Testis (tissue), 3 donors: ENCODE results near the gene EFCAB13. TPM values are rescaled to one million over a fixed set of nuclear protein-coding genes. Genes with fewer than 3 reads are reported as not detected.

ENCODE experiments used
- DNase-seq: peaks from one replicate; pipeline ENCODE4 v3.0.0-alpha.2; 2019
- H3K27ac ChIP-seq, 2 donors: fragments of 200-600 bp; sonication (generic); one replicate each; pipeline ENCODE4 v1.5.1; 2019
- H3K27me3 ChIP-seq: fragments of 200-600 bp; sonication (generic); one replicate; pipeline ENCODE4 v1.5.1; 2019
- H3K36me3 ChIP-seq: fragments of 200-600 bp; sonication (generic); one replicate; pipeline ENCODE4 v1.5.1; 2017; ENCODE audit warnings: low read depth; ENCODE audit errors: missing control alignments
- H3K4me1 ChIP-seq: fragments of 200-600 bp; sonication (generic); one replicate; pipeline ENCODE4 v1.5.1; 2019
- H3K4me3 ChIP-seq, 2 donors: fragments of 200-600 bp; sonication (generic); one replicate each; pipeline ENCODE4 v1.5.1; 2017 to 2019
- H3K9me3 ChIP-seq: fragments of 200-600 bp; sonication (generic); one replicate; pipeline ENCODE4 v1.5.1; 2017
- CTCF ChIP-seq, 3 experiments: fragments of 450-650 bp in 2 of 3; fragments of 200-600 bp in 1 of 3; sonication (generic) in 1 of 3; IDR thresholded peaks; one replicate each; pipeline ENCODE4 v1.5.1; 2016 to 2019; ENCODE audit warnings: antibody characterized with exemption in 3 of 3, mild to moderate bottlenecking in 2 of 3, moderate library complexity in 1 of 3
- POLR2A ChIP-seq: fragments of 450-650 bp; IDR thresholded peaks from one replicate; pipeline ENCODE4 v1.6.1; 2017; ENCODE audit warnings: antibody characterized with exemption, mild to moderate bottlenecking, moderate library complexity
- WGBS, 2 donors: methylation state at CpG; one replicate each; pipeline ENCODE4 v1.1.5; 2018; 5-methylcytosine and 5-hydroxymethylcytosine counted together
- intact Hi-C: fragments of 100-400 bp; cut with DNase I; formaldehyde crosslinking; loops from one replicate; pipeline ENCODE4 v1.15.1; 2023; ENCODE audit warnings: low total_unique reads
- polyA plus RNA-seq: library from polyadenylated mRNA; stranded (reverse); fragments of 350-450 nt; fragmentation: Illumina TruSeq; extraction: RNeasy Lipid Tissue Mini Kit (QIAGEN cat#74804); gene quantifications from one replicate; pipeline ENCODE4 v1.2.3, GENCODE V29; 2014; ENCODE audit warnings: low read depth, low replicate concordance; ENCODE audit not compliant: insufficient read depth
- total RNA-seq, 2 donors: library from RNA; depleted of rRNA; stranded (reverse); fragments of >200 nt; gene quantifications; one replicate each; pipeline ENCODE4 v1.2.3, GENCODE V29; 2016

The EFCAB13 gene
- total and polyA plus RNA-seq, 3 donors from 2014 or later = 22.9 to 37.7 (median 23.2) TPM

GRCh38 chr17:47281216-47281615 is 42.5 kb upstream of the EFCAB13 start:
- Histone ChIP-seq H3K27me3 (no peaks in the 10 kb centered on the region), H3K4me1 (peaks cover 25% of the 10 kb centered on the region), H3K27ac (no peak overlapping the region), H3K9me3 (no peaks in the 10 kb centered on the region), H3K36me3 (no peaks in the 10 kb centered on the region), H3K4me3 (no peak overlapping the region)
- WGBS, 2 donors = 90 to 94% methylated on average over 6 of the region's 6 CpGs
- no peak for DNase-seq
- intact Hi-C loops = no loop called here
- TF ChIP-seq POLR2A (no peak), CTCF (IDR thresholded peaks at IDR 0.05) (no peak)

DNA sequence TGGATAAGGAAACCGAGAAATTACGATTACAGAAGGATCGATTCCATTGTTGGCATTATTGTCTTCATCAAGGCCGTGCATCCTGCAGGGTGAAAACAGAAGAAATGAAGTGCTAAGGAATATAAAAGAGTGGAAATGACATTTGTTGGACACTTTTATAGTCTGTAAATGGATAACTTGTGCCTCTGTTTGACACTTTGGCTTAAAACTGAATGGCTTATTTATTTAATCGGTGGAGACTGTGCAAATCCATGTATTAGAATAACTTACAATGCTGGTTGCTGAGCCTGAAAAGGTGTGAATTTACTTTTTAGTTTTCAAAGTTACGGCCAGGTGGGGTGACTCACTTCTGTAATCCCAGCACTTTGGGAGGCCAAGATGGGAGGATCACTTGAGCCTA is 38.8 kb upstream of the EFCAB13 start:
- H3K27ac ChIP-seq = no peak overlapping the region
- WGBS, 2 donors = 91 to 97% methylated on average over 6 of the region's 6 CpGs
- H3K36me3 ChIP-seq = no peaks in the 10 kb centered on the region
- peaks cover 2% of the 10 kb centered on the region for H3K4me1 ChIP-seq
- intact Hi-C loops = no loop called here
- DNase-seq = no peak
- no peaks in the 10 kb centered on the region for H3K27me3 ChIP-seq
- no peaks in the 10 kb centered on the region for H3K9me3 ChIP-seq
- H3K4me3 ChIP-seq = no peak overlapping the region
- TF ChIP-seq CTCF (IDR thresholded peaks at IDR 0.05) (no peak), POLR2A (no peak)

DNA sequence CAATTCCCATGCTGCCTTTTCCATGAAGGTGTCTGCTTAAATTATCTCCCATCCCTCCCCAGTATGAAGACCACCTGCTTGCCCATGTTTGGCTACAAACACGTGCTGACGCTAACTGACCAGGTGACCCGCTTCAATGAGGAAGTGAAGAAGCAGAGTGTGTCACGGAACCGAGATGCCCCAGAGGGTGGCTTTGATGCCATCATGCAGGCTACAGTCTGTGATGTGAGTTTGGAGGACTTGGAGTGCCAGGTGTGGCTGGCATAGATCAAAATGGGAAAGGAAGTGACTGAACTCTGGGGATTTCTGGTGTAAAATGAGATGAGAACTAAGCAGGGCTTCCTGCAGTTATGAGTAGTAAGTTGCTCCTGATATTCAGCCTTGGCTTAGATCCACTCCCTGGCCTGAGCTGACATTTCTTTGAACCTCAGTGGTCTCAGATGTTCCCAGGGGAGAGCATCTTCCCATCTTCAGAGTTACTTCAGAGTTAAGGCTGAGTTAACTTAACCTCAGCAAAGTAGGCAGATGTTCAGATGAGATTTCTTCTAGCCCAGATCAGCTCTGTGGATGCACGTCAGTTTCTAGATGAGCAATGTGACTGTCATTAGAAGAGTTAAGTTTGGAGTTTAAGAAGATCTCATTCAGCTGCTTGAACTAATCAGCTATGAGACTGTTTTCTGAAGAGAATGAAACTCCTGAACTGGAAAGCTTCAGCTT is 37.4 kb upstream of the EFCAB13 start:
- no peak for TF ChIP-seq POLR2A
- TF ChIP-seq CTCF (IDR thresholded peaks at IDR 0.05) = no peak
- Histone ChIP-seq H3K27me3 (no peaks in the 10 kb centered on the region), H3K36me3 (no peaks in the 10 kb centered on the region), H3K9me3 (no peaks in the 10 kb centered on the region), H3K4me3 (no peak overlapping the region), H3K4me1 (no peaks in the 10 kb centered on the region), H3K27ac (no peak overlapping the region)
- 90 to 95% methylated on average over 5 to 6 of the region's 6 CpGs for WGBS, 2 donors
- intact Hi-C loops = no loop called here
- DNase-seq = no peak

- Histone ChIP-seq H3K27me3 (no peaks in the 10 kb centered on the region), H3K27ac (no peak overlapping the region), H3K9me3 (no peaks in the 10 kb centered on the region), H3K4me3 (no peak overlapping the region), H3K4me1 (no peaks in the 10 kb centered on the region), H3K36me3 (no peaks in the 10 kb centered on the region)
- TF ChIP-seq CTCF (IDR thresholded peaks at IDR 0.05) = no peak
- TF ChIP-seq POLR2A = no peak
- intact Hi-C loops = no loop called here
- DNase-seq = no peak
- 93 to 94% methylated on average over 4 of the region's 4 CpGs for WGBS, 2 donors
These were observed 36.7 kb upstream of the EFCAB13 start for GRCh38 chr17:47287068-47287467.

DNA sequence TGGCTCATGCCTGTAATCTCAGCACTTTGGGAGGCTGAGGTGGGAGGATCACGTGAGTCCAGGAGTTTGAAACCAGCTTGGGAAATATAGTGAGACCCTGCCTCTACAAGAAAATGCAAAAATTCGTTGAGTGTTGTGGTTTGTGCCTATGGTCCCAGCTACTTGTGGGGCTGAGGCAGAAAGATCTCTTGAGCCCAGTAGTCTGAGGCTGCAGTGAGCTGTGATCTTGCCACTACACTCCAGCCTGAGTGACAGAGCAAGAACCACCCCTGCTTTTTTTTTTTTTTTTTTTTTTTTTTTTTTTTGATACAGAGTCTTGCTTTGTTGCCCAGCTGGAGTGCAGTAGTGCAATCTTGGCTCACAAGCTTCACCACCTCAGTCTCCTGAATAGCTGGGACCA is 36.1 kb upstream of the EFCAB13 start:
- Histone ChIP-seq H3K36me3 (no peaks in the 10 kb centered on the region), H3K27ac (no peak overlapping the region), H3K4me1 (no peaks in the 10 kb centered on the region), H3K27me3 (no peaks in the 10 kb centered on the region), H3K9me3 (no peaks in the 10 kb centered on the region), H3K4me3 (no peak overlapping the region)
- DNase-seq = no peak
- WGBS, 2 donors = 91 to 93% methylated on average over 2 of the region's 2 CpGs
- intact Hi-C loops = no loop called here
- TF ChIP-seq CTCF (IDR thresholded peaks at IDR 0.05) = no peak
- TF ChIP-seq POLR2A = no peak
